ENCODE data around the gene SCAP. TPM values are rescaled to one million over a fixed set of nuclear protein-coding genes. Genes with fewer than 3 reads are reported as not detected.
"Not testable (repeated sequence)": the region's sequence is repeated elsewhere in the genome, so short reads cannot be mapped to it uniquely, and the experiment has no call there.

SCAP gene
- total RNA-seq, 1 donor from 2014 or later: 44.4 TPM

- not testable (repeated sequence) for DNase-seq (ENCODE audit: low read depth, low spot score)
Measured at GRCh38 chr3:47481763-47482162, 6.0 kb upstream of the SCAP start.

GRCh38 chr3:47480267-47480666, 4.5 kb upstream of the SCAP start:
- not testable (repeated sequence) for DNase-seq (ENCODE audit: low read depth, low spot score)

- DNase-seq (ENCODE audit: low read depth, low spot score): no peak
Measured at GRCh38 chr3:47479826-47480160, 4.1 kb upstream of the SCAP start.

GRCh38 chr3:47478022-47478421, 2.3 kb upstream of the SCAP start:
- DNase-seq (ENCODE audit: low read depth, low spot score): no peak

GRCh38 chr3:47476644-47477199, 981 bp upstream of the SCAP start:
- no peak for DNase-seq (ENCODE audit: low read depth, low spot score)

- DNase-seq (ENCODE audit: low read depth, low spot score): no peak
Measured at GRCh38 chr3:47476330-47476626, 537 bp upstream of the SCAP start.

- DNase-seq (ENCODE audit: low read depth, low spot score): no peak
Measured at GRCh38 chr3:47475029-47475569, 642 bp downstream of the SCAP start.

- DNase-seq (ENCODE audit: low read depth, low spot score): no peak
Measured at GRCh38 chr3:47473391-47473790, 2.4 kb downstream of the SCAP start.

- DNase-seq (ENCODE audit: low read depth, low spot score): no peak
Measured at GRCh38 chr3:47469616-47470015, 6.1 kb downstream of the SCAP start.

GRCh38 chr3:47468315-47468714, 7.4 kb downstream of the SCAP start:
- not testable (repeated sequence) for DNase-seq (ENCODE audit: low read depth, low spot score)

- DNase-seq (ENCODE audit: low read depth, low spot score): no peak
Measured at GRCh38 chr3:47464588-47464987, 11.2 kb downstream of the SCAP start.

GRCh38 chr3:47459534-47460085, 16.1 kb downstream of the SCAP start:
- DNase-seq (ENCODE audit: low read depth, low spot score): not testable (repeated sequence)

GRCh38 chr3:47456984-47457383, 18.8 kb downstream of the SCAP start:
- no peak for DNase-seq (ENCODE audit: low read depth, low spot score)

GRCh38 chr3:47455806-47456452, 19.8 kb downstream of the SCAP start:
- no peak for DNase-seq (ENCODE audit: low read depth, low spot score)

- no peak for DNase-seq (ENCODE audit: low read depth, low spot score)
Measured at GRCh38 chr3:47452453-47453215, 23.1 kb downstream of the SCAP start.

- no peak for DNase-seq (ENCODE audit: low read depth, low spot score)
Measured at GRCh38 chr3:47444103-47444502, 31.6 kb downstream of the SCAP start.

- no peak for DNase-seq (ENCODE audit: low read depth, low spot score)
Measured at GRCh38 chr3:47443611-47443995, 32.1 kb downstream of the SCAP start.

GRCh38 chr3:47441796-47442551, 33.8 kb downstream of the SCAP start:
- DNase-seq (ENCODE audit: low read depth, low spot score): no peak

- no peak for DNase-seq (ENCODE audit: low read depth, low spot score)
Measured at GRCh38 chr3:47440131-47440530, 35.6 kb downstream of the SCAP start.

GRCh38 chr3:47436180-47436579, 39.6 kb downstream of the SCAP start:
- DNase-seq (ENCODE audit: low read depth, low spot score): no peak

GRCh38 chr3:47434849-47435248, 40.9 kb downstream of the SCAP start:
- DNase-seq (ENCODE audit: low read depth, low spot score): no peak

GRCh38 chr3:47433796-47434195, 41.9 kb downstream of the SCAP start:
- DNase-seq (ENCODE audit: low read depth, low spot score): no peak

Data from pulmonary artery endothelial cell (primary cell).